Globus pallidus (tissue), 1 donor: ENCODE data around the gene ADAMTSL3.
A peak's percentile ranks its signal among the peaks of the same experiment; 100 is the strongest.
"Not testable (repeated sequence)": the region's sequence is repeated elsewhere in the genome, so short reads cannot be mapped to it uniquely, and the experiment has no call there.

ENCODE experiments used
- DNase-seq: peaks from one replicate; pipeline ENCODE4 v3.0.0-alpha.2; 2015; ENCODE audit warnings: low spot score

Gene ADAMTSL3

GRCh38 chr15:83753872-83754493 is 100.1 kb downstream of the ADAMTSL3 start:
- no peak for DNase-seq

DNA sequence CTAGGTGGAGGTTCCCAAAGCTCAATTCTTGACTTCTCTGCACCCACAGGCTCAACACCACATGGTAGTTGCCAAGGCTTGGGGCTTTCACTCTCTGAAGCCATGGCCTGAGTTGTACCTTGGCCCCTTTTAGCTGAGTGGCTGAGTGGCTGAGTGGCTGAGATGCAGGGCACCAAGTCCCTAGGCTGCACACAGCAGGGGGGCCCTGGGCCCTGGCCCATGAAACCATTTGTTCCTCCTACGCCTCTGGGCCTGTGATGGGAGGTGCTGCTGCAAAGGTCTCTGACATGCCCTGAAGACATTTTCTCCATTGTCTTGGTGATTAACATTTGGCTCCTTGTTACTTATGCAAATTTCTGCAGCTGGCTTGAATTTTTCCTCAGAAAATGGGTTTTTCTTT is 103.4 kb downstream of the ADAMTSL3 start:
- DNase-seq: not testable (repeated sequence)

DNA sequence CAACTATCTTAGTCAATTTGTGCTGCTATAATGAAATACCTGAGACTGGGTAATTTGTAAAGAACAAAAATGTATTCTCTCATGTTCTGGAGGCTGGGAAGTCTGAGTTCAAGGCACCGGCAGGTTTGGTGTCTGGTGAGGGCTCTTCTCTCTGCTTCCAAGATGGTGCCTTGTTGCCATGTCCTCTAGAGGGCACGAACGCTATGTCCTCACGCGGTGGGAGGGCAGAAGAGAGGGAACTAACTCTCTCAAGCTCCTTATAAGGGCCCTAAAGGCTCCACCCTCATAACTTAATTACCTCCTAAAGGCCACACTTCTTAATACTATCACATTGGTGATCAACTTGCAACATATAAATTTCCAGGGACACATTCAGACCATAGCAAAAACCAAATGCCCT is 108.4 kb downstream of the ADAMTSL3 start:
- DNase-seq: no peak

DNA sequence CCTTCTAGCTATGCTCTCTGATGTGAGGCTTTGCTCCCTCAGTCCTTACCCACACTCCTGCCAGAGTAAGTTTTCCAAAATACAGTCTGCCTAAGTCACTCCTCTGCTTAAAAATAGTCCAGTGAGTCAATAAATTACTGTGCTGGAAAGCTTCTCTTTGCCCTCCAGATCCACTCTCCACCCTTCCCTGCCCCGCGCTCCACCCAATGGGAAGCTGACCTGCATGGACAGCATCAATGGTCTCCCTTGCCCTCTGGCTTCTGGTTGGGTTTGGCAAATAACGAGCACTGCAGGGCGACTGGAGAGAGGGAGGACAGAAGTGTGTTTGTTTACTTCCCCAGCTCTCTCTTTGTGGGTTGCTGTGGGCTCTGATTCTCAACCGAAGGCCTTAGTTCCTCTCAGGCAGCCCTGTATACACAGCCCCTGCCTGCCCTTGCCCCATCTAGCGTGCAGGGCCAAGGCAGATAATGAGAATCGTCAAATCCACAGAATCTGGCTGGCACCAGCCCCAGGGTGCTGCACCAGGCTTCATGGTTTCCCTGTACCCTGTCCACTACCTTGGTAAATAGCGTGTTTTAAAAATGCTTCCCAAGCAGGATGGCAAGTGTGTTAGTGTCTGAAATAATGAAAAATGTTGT is 110.4 kb downstream of the ADAMTSL3 start:
- peak; percentile 34 for DNase-seq

- no peak for DNase-seq
Measured at GRCh38 chr15:83766339-83766738, 112.4 kb downstream of the ADAMTSL3 start.

DNA sequence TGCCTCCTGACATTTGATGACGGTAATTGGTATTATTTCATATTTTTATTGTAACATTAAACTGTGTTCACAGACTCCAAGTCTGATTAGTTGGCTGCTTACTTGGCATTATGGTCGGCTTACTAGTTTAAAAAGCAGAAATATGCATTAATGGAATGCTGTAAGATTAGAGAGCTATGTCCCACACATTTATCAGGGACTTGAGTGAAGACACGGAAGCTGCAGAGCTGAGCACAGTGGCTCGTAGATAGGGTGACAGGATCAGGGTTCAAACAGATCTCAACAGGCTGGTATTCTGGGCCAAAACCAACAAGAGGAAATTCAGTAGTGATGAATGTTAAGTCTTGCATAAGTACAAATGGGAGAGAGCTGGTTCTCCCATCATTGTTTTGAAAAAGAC is 113.8 kb downstream of the ADAMTSL3 start:
- DNase-seq: no peak

DNA sequence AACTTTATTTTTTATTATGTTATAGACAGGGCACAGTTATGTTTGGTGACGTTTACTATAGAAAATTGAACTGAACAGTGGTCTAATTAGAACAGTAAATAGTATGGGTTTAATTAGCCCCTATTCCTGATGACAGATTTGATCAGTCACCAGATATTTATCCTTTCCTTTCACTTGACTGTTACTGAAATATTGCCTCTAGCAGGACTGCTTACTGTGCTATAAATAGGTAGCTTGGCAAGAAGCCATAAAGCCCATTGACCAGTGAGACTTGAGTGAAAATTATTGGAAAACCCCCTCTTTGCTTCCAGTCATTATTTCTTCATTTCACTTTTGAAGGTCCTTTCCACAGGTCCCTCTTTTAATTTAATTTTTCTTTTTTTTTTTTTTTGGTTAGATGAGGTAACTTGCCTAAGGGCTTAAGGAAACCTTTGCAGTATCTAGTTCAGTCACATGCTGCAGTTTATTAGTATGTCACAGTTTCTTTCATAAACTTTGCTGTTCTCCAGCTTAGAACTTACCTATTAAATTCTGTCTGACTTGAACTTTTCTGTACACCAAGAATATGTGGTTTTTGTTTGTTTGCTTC is 115.6 kb downstream of the ADAMTSL3 start:
- no peak for DNase-seq

DNA sequence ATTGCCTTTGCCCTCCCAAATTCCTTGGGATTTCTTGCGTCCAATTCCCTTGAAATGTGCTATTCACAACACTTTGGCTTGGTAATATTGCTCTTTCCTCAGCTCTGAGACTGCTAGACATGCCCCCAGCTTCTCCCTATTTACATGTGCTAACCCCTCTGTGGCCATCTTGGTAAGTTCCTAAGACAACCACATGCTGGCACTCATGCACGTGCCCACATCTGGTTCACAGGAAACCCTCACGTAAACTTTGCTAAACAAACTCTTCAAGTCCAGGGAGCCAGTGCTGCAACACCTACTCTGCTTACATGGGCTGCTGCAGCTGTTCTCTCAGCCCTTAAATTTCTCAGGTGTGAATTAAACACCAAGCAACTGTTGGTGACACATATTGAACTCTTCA is 121.8 kb downstream of the ADAMTSL3 start:
- no peak for DNase-seq

DNA sequence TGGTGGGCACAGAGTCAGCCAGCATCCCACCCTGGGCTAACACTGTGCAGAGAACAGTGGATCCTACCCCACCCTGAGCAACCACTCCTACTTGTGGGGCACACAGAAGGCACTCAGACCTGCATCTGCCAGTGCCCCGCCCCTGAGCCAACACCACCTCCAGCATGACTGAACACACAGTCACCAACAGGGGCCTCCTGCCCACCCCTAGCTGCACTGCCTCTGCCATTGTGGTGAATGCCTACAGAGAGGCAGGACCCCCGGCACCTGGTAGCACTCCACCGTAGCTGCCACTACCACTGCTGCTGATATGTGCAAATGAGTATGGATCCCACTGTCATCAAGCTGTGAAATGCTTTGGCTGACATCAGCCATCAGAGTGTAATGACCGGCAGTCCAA is 123.1 kb downstream of the ADAMTSL3 start:
- DNase-seq: no peak

- DNase-seq: no peak
Measured at GRCh38 chr15:83783227-83783626, 129.3 kb downstream of the ADAMTSL3 start.

GRCh38 chr15:83784975-83785374 is 131.1 kb downstream of the ADAMTSL3 start:
- no peak for DNase-seq

GRCh38 chr15:83786336-83786735 is 132.4 kb downstream of the ADAMTSL3 start:
- no peak for DNase-seq

DNA sequence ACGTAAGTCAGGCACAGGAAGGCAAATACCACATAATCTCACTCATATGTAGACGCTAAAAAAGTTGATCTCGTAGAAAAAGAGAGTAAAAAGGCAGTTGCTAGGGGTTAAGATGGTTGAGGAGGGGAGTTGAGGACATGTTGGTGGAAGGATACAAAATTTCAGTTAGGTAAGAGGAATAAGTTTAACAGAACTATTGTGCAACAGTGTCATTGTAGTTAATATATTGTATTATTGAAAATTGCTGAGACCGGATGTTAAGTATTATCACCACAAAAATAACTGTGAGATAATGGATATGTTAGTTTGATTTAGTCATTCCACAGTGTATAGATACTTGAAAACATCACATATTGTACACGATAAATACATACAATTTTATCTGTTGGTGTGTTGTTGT is 139.1 kb downstream of the ADAMTSL3 start:
- no peak for DNase-seq

GRCh38 chr15:83794209-83794608 is 140.3 kb downstream of the ADAMTSL3 start:
- no peak for DNase-seq

- DNase-seq: no peak
Measured at GRCh38 chr15:83809345-83809744, 155.4 kb downstream of the ADAMTSL3 start.

GRCh38 chr15:83810110-83810509 is 156.2 kb downstream of the ADAMTSL3 start:
- no peak for DNase-seq

GRCh38 chr15:83813682-83814081 is 159.8 kb downstream of the ADAMTSL3 start:
- no peak for DNase-seq

GRCh38 chr15:83815506-83815905 is 161.6 kb downstream of the ADAMTSL3 start:
- peak; percentile 45 for DNase-seq

GRCh38 chr15:83816124-83816883 is 162.4 kb downstream of the ADAMTSL3 start:
- DNase-seq: no peak

DNA sequence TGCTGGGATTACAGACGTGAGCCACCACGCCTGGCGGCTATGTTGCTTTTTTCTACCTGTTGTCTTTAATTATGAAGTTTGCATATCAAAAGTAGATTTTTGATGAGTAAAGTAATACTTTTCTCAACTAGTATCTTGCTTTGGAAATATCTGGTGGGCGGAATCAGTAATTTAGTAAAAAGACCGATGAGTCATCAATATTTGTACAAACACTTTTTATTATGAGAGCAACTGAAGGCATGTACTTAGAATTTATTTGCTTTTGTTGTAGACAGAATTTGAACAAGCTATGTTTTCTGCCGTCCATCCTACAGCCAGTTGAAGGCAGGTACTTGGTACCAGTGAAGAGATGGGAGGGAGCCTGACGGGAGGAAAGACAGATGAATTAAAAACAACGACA is 164.7 kb downstream of the ADAMTSL3 start:
- no peak for DNase-seq

GRCh38 chr15:83830381-83830780 is 176.5 kb downstream of the ADAMTSL3 start:
- no peak for DNase-seq

GRCh38 chr15:83833569-83833968 is 179.6 kb downstream of the ADAMTSL3 start:
- DNase-seq: no peak

GRCh38 chr15:83835479-83835878 is 181.6 kb downstream of the ADAMTSL3 start:
- no peak for DNase-seq
